NB4 (cell line): ENCODE results near the gene UBALD2.

Experiments
- DNase-seq: peaks from one replicate; pipeline ENCODE4 v3.0.0; 2010; ENCODE audit warnings: low read depth
- H3K4me3 ChIP-seq: one replicate; pipeline ENCODE4 v1.5.1; 2011; ENCODE audit warnings: mild to moderate bottlenecking, low read depth, low read length, moderate library complexity
- MYC ChIP-seq: IDR thresholded peaks from 2 replicates; pipeline ENCODE4 v1.6.1; 2011; ENCODE audit warnings: low read depth, low read length
- POLR2A ChIP-seq: IDR thresholded peaks from 2 replicates; pipeline ENCODE4 v1.6.1; 2011; ENCODE audit warnings: mild to moderate bottlenecking; ENCODE audit not compliant: insufficient read length; ENCODE audit errors: extremely low read depth
- TF ChIP-seq, protein P1 (sequence below): IDR thresholded peaks from 2 replicates; pipeline ENCODE4 v1.6.1; 2011; ENCODE audit warnings: low read depth, low read length
- TF ChIP-seq, protein P2 (sequence below): IDR thresholded peaks from one replicate; pipeline ENCODE4 v1.5.1; 2012; ENCODE audit warnings: low read depth, low read length

UBALD2 gene

DNA sequence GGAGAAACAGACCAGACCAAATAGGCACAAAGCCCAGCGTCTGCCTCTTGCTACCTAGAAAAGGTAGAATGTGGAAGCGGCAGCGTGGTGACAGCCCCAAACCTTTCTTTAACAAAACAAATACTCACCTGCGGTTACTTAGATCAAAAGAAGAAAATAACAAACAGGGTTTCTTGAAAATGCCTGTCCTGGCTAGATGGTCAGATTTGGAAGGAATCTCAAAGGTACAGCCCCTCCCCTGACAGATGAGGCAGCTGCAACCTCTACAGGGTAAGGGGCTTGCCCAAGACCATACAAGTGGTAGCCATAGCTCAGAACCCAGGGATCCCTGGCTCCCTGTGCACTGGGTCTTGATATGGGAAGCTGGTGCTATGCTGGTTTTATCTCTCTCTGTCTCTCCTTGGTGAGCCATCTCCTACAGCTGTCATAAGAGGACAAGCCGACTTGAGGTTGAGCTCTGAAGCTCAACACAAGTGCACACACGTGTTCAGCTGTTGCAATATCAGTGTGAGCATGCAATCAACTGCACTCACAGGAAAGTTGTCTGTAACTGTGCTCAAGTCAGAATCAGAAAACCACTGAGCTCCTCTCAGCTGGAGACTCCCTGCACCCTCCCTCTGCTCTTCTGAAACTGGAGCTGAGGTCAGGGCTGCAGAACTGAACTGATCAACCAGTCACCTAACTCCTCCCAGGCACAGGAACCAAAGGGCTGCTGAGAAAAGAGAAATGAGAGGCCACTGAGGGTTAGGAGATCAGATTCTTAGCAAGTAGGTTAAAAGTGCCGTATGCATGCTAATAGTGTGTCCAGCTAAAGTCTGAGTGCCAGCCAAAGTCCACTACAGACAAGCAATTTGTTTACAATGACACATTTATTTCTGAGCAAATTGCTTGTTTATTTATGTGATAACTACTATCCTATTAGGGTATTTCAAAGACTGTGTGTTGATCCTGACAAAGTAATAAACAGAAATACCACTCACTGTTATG, 18.8 kb upstream of the UBALD2 start:
- H3K4me3 ChIP-seq = no peak overlapping the region
- peak; percentile 96 for DNase-seq
- TF ChIP-seq MYC (peak; percentile 99), POLR2A (no peak)
- TF ChIP-seq, protein P1, sequence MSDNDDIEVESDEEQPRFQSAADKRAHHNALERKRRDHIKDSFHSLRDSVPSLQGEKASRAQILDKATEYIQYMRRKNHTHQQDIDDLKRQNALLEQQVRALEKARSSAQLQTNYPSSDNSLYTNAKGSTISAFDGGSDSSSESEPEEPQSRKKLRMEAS = peak; percentile 100

GRCh38 chr17:76247304-76247703, 17.8 kb upstream of the UBALD2 start:
- TF ChIP-seq, protein P1 = no peak
- TF ChIP-seq POLR2A (no peak), MYC (no peak)
- TF ChIP-seq, protein P2, sequence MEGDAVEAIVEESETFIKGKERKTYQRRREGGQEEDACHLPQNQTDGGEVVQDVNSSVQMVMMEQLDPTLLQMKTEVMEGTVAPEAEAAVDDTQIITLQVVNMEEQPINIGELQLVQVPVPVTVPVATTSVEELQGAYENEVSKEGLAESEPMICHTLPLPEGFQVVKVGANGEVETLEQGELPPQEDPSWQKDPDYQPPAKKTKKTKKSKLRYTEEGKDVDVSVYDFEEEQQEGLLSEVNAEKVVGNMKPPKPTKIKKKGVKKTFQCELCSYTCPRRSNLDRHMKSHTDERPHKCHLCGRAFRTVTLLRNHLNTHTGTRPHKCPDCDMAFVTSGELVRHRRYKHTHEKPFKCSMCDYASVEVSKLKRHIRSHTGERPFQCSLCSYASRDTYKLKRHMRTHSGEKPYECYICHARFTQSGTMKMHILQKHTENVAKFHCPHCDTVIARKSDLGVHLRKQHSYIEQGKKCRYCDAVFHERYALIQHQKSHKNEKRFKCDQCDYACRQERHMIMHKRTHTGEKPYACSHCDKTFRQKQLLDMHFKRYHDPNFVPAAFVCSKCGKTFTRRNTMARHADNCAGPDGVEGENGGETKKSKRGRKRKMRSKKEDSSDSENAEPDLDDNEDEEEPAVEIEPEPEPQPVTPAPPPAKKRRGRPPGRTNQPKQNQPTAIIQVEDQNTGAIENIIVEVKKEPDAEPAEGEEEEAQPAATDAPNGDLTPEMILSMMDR = no peak
- no peak for DNase-seq
- H3K4me3 ChIP-seq = no peak overlapping the region

- DNase-seq = no peak
These were observed 16.9 kb upstream of the UBALD2 start for GRCh38 chr17:76248013-76248782.

DNA sequence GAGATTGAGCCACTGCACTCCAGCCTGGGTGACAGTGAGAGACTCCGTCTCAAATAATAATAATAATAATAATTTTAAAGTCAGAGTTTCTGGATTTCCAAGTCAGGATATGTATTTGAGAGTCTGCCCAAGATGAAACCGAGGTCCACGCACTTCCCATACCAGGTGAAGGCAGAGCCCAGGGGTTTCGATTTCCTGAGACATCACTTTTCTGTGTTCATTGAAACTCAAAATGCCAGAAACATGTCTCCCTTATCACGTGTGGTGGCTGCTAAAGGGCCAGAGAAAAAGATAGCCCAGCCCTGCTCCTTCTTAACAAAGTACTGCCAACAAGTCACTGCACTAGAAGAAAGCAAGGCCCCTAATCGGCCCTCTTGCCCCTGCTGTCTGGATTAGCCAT, 15.0 kb upstream of the UBALD2 start:
- DNase-seq = no peak
- no peak for TF ChIP-seq MYC
- TF ChIP-seq POLR2A = no peak
- TF ChIP-seq, protein P1 = no peak
- TF ChIP-seq, protein P2 = no peak
- H3K4me3 ChIP-seq = no peak overlapping the region

More at GRCh38 chr17:76248013-76248782, 16.9 kb upstream of the UBALD2 start:
- TF ChIP-seq MYC (no peak), POLR2A (no peak)
- TF ChIP-seq, protein P1 = no peak
- TF ChIP-seq, protein P2 = peak; percentile 8
- no peak overlapping the region for H3K4me3 ChIP-seq

GRCh38 chr17:76251478-76252039, 13.6 kb upstream of the UBALD2 start:
- no peak overlapping the region for H3K4me3 ChIP-seq
- DNase-seq = no peak
- TF ChIP-seq, protein P1 = no peak
- TF ChIP-seq, protein P2 = no peak
- TF ChIP-seq POLR2A (no peak), MYC (no peak)
